WTC11 (cell line): ENCODE measurements around the gene DYNLRB1.

Experiments
- ATF3 ChIP-seq: sonication (generic); formaldehyde crosslinking; conservative IDR thresholded peaks from 2 replicates; pipeline ENCODE4 v1.8.1; 2022; ENCODE audit warnings: mild to moderate bottlenecking, missing genetic modification reagents
- IRF2 ChIP-seq: sonication (generic); formaldehyde crosslinking; IDR thresholded peaks from 2 replicates; pipeline ENCODE4 v1.8.0; 2022; ENCODE audit warnings: low read depth, missing genetic modification reagents, borderline replicate concordance
- JUN ChIP-seq: sonication (generic); formaldehyde crosslinking; IDR thresholded peaks from 2 replicates; pipeline ENCODE4 v1.8.0; 2023; ENCODE audit warnings: mild to moderate bottlenecking, missing genetic modification reagents
- SMAD3 ChIP-seq: sonication (generic); formaldehyde crosslinking; IDR thresholded peaks from 2 replicates; pipeline ENCODE4 v1.8.0; 2022; ENCODE audit warnings: missing genetic modification reagents, mild to moderate bottlenecking, borderline replicate concordance
- TF ChIP-seq, protein P1 (sequence below): fragments of 200-600 bp; IDR thresholded peaks from 2 replicates; pipeline ENCODE4 v1.8.0; 2022; ENCODE audit warnings: antibody characterized with exemption

- TF ChIP-seq SMAD3 (CRISPR knock-in tag) (no peak), ATF3 (no peak), JUN (CRISPR knock-in tag) (no peak), IRF2 (no peak)
- TF ChIP-seq, protein P1, sequence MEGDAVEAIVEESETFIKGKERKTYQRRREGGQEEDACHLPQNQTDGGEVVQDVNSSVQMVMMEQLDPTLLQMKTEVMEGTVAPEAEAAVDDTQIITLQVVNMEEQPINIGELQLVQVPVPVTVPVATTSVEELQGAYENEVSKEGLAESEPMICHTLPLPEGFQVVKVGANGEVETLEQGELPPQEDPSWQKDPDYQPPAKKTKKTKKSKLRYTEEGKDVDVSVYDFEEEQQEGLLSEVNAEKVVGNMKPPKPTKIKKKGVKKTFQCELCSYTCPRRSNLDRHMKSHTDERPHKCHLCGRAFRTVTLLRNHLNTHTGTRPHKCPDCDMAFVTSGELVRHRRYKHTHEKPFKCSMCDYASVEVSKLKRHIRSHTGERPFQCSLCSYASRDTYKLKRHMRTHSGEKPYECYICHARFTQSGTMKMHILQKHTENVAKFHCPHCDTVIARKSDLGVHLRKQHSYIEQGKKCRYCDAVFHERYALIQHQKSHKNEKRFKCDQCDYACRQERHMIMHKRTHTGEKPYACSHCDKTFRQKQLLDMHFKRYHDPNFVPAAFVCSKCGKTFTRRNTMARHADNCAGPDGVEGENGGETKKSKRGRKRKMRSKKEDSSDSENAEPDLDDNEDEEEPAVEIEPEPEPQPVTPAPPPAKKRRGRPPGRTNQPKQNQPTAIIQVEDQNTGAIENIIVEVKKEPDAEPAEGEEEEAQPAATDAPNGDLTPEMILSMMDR: no peak
These were observed 52.0 kb downstream of the DYNLRB1 start for GRCh38 chr20:34567892-34568865.
